HG02642 (cell line): Measurements from ENCODE around the gene CTNNAL1.
"Not testable (repeated sequence)": the region's sequence is repeated elsewhere in the genome, so short reads cannot be mapped to it uniquely, and the experiment has no call there.

Experiments
- ATAC-seq: cut with Tn5 transposase; IDR thresholded peaks from one replicate; pipeline ENCODE4 v1.9.1; 2021; ENCODE audit warnings: mild to moderate bottlenecking; ENCODE audit not compliant: unreplicated experiment, poor library complexity

CTNNAL1 gene

DNA sequence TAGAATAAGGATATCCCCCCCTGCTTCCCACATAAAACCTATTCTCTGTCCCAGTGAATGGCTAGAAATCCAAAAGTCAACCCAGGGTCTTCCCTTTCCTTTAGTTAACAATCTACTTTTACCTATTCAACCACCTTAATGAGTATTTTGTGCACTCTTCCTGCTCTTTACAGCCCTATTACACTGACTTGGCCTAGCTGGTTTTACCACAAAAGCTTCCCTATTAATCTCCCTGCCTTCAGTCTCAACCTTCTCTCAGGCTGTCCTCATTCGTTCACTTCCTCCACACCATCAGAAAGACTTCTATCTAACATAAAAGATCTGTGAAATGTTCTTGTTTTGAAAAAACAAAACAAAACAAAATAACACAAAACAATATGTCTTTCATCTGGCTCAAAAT, 16.2 kb downstream of the CTNNAL1 start:
- ATAC-seq, result no peak

DNA sequence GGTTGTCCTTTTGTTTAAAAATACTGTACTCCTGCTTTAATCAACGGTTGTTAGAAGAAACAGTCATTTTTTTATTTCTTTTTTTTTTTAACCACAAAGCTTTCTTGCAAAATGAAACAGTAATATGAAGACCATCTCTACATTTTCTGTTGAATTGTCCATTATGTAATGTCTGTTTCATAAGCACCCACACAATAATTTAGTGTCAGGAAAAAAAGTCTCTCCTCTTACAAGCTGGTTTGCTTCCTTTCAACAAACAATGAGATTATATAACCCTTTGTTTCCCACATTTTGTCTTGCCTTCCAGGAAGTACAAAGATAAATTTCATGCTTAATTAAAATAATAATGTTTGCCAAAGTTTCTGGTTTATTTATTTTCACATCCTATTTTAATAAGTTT, 16.7 kb downstream of the CTNNAL1 start:
- ATAC-seq, result no peak

DNA sequence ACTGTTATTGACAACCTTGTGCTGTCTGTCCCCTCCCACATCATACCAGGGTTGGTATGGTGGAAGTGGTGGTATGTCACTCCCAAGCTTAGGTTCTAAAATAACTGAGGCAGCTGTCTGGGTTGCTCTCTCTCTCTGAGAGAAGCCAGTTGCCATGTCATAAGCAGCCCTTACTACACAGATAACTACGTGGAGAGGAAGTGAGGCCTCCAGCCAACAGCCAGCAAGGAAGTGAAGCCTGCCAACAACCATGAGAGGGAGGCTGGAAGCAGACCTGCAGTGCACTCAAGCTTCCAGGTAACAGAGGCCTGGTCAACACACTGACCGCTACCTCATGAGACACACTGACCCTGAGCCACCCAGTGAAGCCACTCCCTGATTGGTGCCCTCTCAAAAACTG, 18.6 kb downstream of the CTNNAL1 start:
- ATAC-seq, result peak; percentile 90

DNA sequence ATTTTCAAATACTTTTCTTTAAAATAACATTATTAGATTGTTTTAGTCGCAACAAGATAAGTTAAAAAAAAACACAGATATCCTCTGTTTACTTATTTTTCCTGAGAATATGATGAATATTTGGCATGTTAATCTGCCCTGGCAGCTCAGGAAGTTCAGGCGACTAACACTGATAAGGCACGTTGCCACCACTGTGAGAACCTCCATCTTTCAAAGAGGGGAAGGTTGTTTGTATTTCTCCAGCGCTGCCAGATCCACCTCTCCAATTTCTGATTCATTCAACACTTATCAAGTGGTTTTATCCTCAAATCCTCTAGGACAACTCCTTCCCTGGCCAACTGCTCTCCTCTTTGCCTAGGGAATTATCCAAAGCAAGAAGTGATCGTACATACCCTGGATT, 21.8 kb downstream of the CTNNAL1 start:
- no peak for ATAC-seq

DNA sequence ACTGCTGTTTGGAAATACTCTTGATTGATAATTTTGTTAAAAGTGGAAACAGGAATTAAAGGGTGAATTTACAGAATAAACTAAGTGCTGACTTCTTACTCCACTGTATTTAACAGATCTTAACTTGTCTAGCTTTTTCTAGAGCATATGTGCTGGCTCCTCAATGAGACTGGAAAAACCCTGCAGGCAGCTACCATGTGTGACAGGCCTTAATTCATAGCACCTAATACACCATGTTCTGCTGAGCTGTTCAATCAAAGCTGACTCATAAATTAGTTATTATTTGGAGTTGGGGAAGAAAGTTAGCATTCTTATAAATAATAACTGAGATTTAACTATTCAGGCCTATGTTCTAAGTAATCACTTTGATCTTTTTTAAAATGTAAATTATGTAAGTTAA, 29.4 kb downstream of the CTNNAL1 start:
- ATAC-seq, result no peak

DNA sequence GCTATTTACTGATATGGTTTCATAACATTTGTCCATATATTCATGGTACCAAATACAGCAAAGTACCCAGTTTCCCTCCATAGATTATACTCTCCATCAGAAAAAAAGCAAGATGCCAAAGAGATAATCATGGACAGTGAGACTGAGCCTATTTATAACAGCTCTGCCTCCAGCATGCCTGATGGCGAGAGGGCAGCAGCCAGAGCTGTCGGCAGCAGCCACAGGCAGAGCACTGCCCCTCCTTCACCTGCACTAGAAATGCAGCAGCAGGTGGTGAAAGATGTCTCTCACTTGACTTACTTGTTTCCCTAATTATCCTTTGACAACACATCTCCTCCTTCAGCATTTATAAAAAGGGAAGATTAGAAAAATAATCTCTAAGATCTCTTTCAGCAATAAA, 32.4 kb downstream of the CTNNAL1 start:
- ATAC-seq, result no peak

DNA sequence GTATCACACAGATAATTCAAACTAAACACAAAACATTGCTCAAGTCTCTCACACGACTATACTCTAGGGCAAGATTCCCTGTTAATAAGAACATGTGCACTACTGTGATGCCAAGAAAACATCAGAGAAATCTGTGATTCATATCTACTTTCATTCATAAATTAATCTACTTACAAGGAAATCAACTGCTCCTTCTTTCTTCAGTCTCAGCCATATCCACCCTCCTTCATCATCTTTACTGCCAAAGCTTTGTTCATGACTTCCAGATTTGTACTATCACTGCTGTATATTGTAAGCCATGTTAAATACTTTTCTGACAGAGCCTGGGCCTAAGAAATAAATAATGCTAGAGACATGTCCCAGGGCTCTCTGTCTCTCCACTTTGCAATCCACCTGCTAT, 35.1 kb downstream of the CTNNAL1 start:
- ATAC-seq, result no peak

DNA sequence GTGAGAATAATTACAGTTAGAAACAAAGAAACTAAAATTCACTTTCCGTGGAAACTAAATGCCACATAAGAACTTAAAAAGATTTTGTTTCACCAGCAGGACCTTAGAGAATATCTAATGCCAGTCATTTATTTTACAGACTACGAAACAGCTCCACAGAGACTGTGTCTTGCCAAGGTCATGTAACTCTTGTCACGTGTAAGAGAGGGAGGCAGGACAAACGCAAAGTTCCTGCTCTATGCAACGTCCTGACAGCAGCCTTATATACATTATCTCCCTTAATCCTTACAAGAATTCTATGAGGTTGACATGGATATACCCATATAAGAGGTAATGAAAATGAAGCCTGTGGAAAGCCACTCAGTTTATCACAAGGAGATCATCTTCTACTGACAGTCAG, 39.4 kb downstream of the CTNNAL1 start:
- ATAC-seq, result no peak

DNA sequence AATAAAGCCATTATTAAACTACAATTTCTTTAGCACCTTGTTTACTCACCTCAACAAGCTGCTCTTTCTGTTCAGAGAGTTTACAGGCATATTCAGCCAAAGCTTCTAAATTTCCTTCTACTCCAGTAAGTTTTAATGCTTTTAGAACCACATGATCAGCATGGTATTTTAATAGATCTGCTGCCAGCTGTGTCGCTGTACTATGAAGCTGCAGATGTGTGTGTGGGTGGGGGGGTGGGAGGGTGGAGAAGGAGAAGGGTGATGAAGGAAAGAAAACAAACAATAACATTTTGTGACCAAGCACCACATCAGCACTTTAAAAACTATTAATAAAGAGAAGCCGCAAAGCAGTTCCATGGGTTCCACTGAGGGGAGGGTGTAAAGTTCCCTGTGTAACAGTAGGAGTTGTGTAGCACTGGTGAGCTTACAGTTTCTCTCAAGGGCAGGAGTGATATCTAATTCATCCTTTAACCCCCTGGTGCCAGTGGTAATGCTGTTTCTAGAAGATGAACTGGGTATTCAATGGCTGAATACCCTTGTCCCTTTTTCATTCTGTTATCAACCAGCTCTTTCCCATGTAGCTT, 40.6 kb downstream of the CTNNAL1 start:
- ATAC-seq, result no peak

DNA sequence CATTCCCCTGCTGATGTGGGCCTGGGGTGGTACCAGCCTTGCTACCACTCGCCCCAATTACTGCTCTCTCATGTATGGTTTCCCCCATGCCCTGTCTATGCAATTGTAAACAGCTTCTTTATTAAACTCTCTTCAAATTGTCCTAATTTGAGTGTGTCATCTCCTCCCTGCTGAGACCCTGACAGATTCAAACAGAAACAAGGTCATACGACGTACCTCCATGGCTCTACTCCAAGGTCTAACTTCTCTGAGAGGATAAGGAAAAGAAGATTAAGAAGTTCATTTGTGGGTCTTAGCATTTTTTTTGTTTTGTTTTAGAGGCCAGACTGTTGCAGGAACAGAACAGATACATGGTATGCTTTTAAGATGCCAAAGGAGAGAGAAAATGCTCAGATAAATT, 41.1 kb downstream of the CTNNAL1 start:
- no peak for ATAC-seq

DNA sequence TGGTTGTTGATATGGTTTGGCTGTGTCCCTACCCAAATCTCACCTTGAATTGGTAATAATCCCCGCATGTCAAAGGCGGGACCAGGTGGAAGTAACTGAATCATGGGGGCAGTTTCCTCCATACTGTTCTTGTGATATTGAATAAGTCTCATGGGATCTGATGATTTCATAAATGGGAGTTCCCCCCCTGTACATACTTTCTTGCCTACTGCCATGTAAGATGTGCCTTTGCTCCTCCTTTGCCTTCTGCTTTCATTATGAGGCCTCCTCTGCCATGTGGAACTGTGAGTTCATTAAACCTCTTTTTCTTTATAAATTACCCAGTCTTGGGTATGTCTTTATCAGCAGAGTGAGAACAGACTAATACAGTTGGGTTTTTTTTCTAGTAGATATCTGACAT, 41.9 kb downstream of the CTNNAL1 start:
- not testable (repeated sequence) for ATAC-seq

DNA sequence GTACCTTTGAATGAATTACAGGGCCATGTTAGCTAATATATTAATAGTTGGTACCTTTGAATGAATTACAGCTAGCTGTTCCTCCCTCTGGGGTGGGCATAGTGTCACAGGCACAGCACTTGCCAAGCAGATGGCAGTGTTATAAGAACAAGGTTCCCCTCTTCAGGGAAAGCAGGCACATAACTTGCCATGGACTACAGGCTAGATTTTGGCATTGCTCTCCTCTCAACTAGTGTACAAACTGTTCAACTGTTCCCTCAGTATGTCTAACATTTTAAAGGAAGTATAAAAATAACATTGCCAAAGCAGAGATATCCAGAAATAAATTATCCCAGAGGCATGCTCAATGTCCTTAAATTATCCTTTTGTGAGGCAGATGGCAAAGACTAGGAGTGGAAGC, 45.4 kb downstream of the CTNNAL1 start:
- no peak for ATAC-seq

DNA sequence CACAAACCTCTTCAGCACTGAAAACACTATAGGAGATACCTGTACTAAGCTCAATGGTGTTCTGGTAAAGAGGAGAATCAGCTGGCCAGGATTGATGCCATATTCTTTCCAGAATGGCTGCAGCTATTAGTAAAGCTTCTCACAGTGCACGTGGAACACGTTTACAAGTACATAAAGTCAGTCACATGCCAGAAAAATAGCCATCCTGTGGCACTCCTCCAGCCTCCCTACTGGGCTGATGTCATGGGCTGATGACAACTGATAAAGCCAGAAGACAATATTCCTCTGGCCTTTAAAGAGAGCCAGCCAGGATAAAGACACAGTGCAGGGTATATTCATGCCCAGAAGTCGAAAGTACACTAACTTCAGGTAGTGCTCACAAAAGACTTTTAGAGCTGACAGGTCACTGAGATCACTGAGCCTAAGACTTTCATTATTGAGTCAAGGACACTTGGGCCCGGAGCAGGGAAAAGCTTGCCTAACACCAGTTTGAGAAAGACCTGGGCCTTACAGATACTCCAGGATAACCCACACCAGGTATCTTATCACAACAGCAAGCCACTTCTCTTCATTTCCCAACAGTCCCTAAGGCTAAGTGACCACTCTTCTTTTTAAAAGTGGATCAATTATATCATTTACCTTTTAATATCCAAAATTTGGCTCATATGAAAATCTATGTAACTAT, 49.7 kb downstream of the CTNNAL1 start:
- no peak for ATAC-seq

DNA sequence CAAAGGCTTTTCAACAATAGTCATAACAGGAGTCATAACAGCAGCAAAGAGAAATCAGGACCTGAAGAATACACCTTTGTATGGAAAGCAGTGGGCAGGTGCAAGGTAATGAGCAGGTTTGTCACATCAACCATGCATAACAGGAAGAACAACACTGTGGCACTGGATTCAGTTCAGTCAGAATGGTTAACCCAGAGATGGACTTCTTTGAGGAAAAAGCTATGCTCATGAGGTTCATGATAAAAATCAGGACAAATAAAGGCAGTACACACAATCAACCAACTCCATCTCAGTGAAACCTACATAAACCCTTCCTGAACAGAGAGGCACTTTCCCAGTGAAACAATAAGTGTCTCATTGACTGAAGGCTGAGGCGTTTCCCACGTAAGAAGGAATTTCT, 52.1 kb downstream of the CTNNAL1 start:
- no peak for ATAC-seq

DNA sequence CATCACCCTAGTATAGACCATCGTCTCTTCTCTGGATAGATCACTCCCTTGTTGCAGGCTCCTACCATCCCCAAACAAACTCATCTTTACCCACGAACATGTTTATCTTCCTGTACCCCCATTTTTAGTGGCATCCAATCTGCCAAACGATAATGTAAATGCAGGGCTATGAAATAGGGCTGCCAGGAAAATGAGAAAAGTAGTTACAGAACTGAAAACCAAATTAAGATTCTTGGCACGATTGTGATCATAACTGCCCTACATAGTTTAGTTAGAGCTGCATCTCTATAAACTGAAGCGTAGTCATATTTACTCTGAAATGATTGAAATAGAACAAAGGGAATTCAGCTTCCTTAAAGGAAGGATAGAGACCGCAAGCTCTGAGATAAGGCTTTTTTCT, 53.0 kb downstream of the CTNNAL1 start:
- ATAC-seq, result no peak

DNA sequence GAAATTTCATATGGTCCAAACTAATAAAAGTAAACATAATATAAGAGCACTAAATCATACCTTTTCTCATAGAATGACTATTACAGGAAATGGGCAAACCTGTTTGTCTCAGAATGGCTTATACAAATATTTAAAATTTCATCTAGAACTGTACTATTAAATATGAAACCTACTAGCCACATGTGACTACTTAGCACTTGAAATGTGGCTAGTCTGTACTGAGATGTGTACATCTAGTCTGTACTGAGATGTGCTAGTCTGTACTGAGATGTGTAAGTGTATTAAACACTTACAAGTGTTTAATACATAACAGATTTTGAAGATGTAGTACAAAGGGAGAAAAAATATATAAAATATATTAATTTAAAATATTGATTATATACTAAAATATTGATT, 56.7 kb downstream of the CTNNAL1 start:
- no peak for ATAC-seq

DNA sequence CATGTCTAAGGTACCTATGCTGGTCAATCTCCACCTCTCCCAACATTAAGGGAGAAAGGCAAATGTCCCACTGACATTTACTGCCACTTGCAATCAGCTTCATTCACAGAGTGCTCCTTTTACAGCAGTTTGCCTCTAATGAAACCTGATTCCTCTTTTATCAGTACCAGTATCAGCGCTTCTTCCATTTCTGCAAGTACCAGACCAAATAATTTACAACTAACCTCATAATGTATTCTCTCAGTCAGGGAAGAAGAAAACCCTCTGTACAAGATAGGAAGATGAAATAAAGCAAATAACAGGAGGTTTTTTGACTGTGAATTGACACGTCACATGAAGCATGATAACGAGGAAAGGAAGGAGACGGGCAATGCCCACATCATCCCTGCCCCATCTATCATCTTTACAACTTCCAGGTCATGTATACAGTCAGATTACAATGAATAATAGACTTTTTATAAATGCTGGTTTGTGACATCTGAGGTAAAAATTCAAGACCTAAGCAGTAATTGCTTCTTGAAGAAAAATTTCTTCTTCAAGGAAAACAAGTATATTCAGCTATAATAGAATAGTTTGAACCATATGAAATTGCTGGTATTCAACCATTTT, 57.2 kb downstream of the CTNNAL1 start:
- ATAC-seq, result no peak

DNA sequence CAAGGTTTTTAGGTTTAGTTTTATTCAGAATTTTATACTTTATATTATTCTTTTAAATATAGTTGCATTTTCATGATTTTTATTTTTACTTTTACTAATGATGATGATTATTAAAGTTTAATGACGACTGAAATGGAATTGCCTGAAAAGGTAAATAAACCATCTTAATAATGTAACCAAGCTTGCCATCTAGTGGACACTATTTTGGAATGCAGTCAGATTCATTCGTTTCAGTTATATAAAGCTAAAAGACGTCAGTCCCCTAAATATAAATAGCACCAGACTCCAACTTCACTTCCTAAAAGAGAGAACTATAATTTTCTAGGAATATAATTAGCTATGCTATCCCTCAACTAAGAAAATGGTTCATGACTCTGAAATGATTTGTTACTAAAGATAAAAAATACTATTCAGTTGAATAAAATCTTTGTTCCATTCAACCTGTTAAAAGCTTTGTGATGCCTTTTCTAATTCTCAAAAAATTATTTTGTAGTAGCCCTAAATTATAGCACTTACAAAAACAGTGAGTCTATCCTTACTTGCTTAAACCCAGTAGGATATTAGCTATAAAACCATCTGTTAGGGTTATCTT, 59.2 kb downstream of the CTNNAL1 start:
- no peak for ATAC-seq

DNA sequence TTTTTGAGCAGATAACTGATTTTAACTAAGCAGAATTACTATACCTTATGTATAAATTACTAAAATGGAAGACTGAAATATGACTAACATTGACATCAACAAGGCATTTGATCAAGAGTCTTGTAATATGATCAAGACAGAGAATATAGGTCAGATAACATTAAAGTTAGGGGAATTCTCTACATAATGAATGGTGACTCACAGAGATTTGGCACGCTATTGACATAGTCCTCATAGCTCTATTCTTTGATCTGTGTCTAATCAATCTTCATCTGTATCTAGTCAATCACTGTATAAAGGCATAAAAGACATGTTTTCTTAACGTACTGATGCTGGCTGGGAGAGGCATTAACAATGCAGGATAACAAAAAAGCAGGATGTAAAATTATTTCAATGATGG, 61.7 kb downstream of the CTNNAL1 start:
- ATAC-seq, result no peak

DNA sequence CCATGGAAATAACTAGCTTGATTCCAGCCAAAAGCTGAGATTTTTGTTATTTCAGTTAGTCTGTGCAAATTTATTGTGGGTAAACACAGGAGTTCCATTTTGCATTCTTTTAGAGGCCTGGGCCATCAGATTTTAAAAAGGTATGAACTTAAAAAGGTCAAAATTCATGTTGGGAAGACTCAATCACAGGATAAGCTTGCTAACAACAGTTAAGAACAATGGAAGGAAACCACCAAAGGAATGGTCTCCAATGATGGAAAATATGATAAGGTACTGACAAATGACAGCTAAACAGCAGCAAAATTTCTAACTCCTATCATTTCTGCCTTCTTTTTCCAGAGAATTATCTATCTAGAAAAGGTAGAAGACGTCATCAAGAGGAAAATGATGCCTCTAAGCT, 63.1 kb downstream of the CTNNAL1 start:
- ATAC-seq, result no peak

DNA sequence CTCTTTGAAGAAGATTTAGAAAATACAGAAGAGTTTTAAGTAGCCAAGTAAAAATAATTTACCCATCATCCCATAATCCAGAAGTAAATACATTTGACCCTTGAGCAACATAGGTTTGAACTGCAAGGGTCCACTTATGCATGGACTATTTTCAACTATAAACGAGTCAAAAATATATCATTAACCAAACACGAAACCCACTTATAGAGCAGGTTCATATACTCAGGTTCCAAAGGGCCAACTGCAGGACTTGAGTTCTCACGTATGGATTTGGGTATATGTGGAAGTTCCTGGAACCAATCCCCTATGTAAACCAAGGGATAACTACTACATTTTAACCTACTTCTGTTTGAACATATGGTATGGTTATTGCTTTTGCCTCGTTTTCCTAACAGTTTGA, 73.3 kb downstream of the CTNNAL1 start:
- ATAC-seq, result no peak
